HG03575 (cell line): Measurements from ENCODE around the gene CLDN19.
"Not testable (repeated sequence)": the region's sequence is repeated elsewhere in the genome, so short reads cannot be mapped to it uniquely, and the experiment has no call there.

ENCODE experiments used
- ATAC-seq: cut with Tn5 transposase; IDR thresholded peaks from one replicate; pipeline ENCODE4 v1.9.1; 2021; ENCODE audit not compliant: unreplicated experiment, insufficient number of reproducible peaks, low FRiP score; ENCODE audit errors: extremely low read depth

The CLDN19 gene

GRCh38 chr1:42725820-42726219 lies 14.2 kb downstream of the CLDN19 start:
- ATAC-seq: not testable (repeated sequence)

DNA sequence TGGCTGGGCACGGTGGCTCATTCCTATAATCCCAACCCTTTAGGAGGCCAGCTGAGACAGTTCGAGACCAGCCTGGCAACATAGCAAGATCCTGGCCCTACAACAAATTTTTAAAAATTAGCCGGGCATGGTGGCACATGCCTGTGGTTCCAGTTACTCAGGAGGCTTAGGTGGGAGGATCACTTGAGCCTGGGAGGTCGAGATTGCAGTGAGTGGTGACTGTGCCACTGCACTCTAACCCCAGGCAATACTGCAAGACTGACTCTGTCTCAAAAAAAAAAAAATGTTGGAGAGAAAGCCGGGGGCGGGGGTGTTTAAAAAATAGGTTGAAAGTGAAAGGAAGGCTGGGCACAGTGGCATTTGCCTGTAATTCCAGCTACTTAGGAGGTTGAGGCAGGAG lies 16.5 kb downstream of the CLDN19 start:
- ATAC-seq: no peak

DNA sequence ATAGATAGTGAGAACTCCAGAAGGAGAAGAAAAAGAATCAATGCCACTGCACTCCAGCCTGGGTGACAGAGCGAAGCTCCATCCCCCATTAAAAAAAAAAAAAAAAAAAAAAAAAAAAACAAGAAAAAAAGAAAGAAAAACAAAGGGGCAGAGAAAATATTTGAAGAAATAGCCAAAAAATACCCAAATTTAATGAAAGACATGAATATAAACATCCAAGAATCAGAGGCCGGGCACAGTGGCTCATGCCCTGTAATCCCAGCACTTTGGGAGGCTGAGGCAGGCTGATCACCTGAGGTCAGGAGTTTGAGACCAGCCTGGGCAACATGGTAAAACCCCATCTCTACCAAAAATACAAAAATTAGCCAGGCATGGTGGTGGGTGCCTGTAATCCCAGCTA lies 17.6 kb downstream of the CLDN19 start:
- ATAC-seq: not testable (repeated sequence)

DNA sequence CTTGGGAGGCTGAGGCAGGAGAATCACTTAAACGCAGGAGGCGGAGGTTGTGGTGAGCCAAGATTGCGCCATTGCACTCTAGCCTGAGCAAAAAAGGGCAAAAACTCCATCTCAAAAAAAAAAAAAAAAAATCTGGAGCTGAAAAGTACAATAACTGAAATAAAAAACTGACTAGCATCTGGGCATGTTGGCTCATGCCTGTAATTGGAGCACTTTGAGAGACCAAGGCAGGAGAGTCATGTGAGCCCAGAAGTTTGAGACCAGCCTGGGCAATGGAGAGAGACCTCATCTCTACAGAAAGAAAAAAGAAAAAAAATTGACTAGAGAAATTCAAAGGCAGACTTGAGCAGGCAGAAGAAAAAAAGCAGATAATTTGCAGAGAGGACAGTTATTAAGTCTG lies 18.1 kb downstream of the CLDN19 start:
- ATAC-seq: no peak

- no peak for ATAC-seq
Measured at GRCh38 chr1:42720868-42721267, 19.2 kb downstream of the CLDN19 start.

DNA sequence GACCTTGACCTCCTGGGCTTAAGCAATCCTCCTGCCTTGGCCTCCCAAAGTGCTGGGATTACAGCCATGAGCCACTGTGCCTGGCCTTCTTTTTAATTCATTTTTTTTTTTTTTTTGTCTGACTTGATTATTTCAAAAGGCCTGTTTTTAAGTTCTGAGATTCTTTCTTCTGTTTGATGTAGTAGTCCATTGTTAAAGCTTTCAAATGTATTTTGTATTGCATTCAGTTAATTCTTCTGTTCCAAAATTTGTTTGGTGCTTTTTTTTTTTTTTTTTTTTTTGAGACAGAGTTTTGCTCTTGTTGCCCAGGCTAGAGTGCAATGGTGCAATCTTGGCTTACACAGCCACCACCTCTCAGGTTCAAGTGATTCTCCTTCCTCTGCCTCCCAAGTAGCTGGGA lies 25.6 kb downstream of the CLDN19 start:
- not testable (repeated sequence) for ATAC-seq

DNA sequence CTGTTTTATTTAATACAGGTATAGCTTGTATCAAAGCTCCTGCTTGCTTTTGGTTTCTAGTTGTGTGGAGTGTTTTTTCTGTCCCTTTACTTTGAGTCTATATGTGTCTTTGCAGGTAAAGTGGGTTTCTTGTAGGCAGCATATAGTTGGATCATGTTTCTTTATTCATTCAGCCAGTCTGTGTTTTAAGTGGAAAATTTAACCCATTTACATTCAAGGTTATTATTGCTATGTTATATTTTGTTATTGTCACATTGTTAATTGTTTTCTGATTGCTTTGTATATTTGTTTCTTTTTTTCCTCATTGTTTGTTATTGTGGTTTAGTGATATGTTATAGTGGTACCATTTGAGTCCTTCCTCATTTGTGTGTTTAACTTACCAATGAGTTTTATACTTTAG lies 26.7 kb downstream of the CLDN19 start:
- no peak for ATAC-seq

DNA sequence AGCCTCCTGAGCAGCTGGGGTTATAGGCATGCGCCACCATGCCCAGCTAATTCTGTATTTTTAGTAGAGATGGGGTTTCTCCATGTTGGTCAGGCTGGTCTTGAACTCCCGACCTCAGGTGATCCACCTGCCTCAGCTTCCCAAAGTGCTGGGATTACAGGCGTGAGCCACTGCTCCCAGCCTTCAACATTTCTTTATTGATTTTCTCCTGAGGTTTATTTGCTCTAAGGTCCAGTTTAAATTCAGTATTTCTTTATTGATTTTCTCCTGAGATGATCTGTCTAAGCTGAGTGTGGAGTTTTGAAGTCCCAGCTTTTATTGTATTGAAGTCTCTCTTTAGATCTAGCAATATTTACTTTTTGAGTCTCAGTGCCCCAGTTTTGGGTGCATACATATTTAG lies 27.2 kb downstream of the CLDN19 start:
- not testable (repeated sequence) for ATAC-seq

DNA sequence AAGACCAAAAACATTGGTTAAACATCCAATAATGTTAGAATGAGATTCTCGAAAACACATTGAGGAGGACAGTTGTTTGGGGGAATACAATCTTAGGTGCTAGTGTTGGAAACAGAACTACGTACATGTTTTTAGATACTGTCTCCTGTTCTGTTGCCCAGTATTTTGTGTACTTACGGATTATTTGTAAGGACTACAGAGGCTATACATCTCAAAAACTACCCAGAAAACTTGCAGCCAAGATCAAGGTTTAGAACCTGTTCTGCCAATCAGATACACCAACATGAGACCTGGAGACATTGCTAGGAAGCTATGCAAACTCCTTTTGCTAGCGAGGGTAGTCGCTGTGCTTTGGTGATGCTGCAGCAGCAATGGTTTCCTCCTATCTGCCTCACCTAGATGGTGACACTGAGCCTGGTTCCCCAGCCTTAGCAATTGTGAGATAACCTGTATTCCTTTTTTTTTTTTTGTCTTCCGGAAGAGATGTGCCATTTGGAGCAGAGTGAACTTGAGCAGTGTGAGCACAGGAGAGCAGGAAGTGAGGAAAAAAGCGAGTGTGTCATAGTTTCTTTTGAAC lies 36.1 kb downstream of the CLDN19 start:
- ATAC-seq: no peak

- ATAC-seq: no peak
Measured at GRCh38 chr1:42700006-42700405, 40.0 kb downstream of the CLDN19 start.

GRCh38 chr1:42698081-42698813 lies 41.8 kb downstream of the CLDN19 start:
- no peak for ATAC-seq

- no peak for ATAC-seq
Measured at GRCh38 chr1:42692911-42693310, 47.1 kb downstream of the CLDN19 start.

DNA sequence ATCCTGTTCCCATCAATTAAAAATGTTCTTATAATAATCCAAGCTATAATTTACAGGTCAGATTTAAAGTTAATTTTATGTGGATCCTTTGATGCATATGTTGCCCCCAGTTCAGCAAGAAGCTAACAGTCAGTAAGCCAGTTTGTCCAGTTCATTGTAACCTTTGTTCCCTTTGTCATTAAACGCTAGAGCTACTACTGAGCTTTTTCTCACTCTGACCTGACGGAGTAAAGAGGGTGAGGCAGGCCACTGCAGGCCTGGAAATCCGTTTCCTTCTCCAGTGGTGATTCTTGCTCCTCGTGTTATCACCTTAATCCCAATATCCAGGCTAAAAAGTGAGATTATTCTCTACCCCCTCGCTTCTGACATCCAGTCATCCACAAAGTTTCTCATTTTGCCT lies 47.6 kb downstream of the CLDN19 start:
- no peak for ATAC-seq

GRCh38 chr1:42691157-42691498 lies 48.9 kb downstream of the CLDN19 start:
- ATAC-seq: no peak

DNA sequence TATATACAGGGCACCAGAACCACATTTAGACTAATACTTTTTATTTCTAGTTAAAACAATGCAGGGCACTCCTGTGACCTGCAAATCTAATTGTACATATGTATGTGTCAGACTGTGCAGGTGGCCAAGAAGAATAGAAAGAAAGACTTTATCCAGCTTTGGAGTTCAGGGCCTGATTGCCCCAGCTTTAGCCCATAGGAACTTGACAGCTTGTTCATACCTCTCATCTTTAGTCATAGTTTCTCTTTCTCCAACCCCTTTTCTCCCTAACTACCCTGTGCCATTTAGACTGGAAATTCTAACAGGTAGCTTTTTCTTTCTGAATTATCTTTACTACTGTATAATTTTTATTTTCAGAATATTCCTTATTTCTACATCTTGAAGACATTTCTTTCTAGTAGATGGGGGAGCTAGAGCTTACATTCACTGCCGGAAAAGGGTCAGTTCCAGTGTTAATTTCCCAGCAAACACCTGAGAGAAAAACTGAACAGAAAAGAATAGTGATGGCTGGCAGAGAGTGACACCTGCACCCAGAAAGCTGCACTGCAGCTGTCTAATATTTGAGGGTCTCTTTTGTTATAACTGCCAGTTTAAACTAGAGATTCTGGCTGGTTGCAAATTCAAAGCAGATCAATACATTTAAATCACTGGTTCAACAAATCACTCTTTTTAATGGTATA lies 49.4 kb downstream of the CLDN19 start:
- no peak for ATAC-seq

DNA sequence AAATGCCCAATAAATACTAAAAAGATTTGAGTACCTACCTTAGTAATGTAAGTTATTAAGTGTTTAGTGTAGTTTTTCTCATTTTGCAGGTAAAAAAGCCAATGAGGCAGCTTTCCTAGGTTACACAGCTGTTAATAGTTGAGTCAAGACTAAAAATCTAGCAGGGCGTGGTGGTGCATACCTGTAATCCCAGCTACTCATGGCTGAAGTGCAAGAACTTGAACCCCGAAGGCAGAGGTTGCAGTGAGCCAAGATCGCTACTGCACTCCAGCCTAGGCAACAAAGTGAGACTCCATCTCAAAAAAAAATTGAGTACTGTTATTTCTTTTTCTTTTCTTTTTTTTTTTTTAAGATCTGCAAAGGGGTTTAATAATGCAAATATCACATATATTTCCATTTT lies 50.1 kb downstream of the CLDN19 start:
- ATAC-seq: no peak

- no peak for ATAC-seq
Measured at GRCh38 chr1:42686418-42686817, 53.6 kb downstream of the CLDN19 start.

GRCh38 chr1:42684139-42684538 lies 55.9 kb downstream of the CLDN19 start:
- no peak for ATAC-seq
